ENCODE results near the gene COX7B2. TPM values are rescaled to one million over a fixed set of nuclear protein-coding genes. Genes with fewer than 3 reads are reported as not detected.

COX7B2 gene, protein sequence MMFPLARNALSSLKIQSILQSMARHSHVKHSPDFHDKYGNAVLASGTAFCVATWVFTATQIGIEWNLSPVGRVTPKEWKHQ
- total RNA-seq = not detected
- polyA plus RNA-seq = not detected

GRCh38 chr4:46909078-46909477 lies at the start of gene COX7B2:
TSS of gene COX7B2 (minus strand) at chr4:46909245. CDS start at chr4:46735192, 174,053 bp downstream.
- H3K27me3 ChIP-seq = no peaks in the 10 kb centered on the region
- 92% methylated on average over 12 of the region's 12 CpGs for WGBS, 2 donors
- H3K9me3 ChIP-seq = no peaks in the 10 kb centered on the region
- H3K4me1 ChIP-seq = no peaks in the 10 kb centered on the region
- H3K36me3 ChIP-seq = no peaks in the 10 kb centered on the region
- no peak within 1 kb of the TSS for H3K4me3 ChIP-seq
- H3K27ac ChIP-seq = no peak within 1 kb of the TSS
- intact Hi-C loops (cut with DNase I) = no loop called here
- no peak for TF ChIP-seq CTCF (IDR thresholded peaks at IDR 0.05)
- no peak for TF ChIP-seq POLR2A (IDR thresholded peaks at IDR 0.05)
- no peak for TF ChIP-seq EP300 (IDR thresholded peaks at IDR 0.05)
- no peak for TF ChIP-seq POLR2AphosphoS5 (IDR thresholded peaks at IDR 0.05)
- no peak for DNase-seq

GRCh38 chr4:46956451-46956850 lies 47.4 kb upstream of the COX7B2 start:
- no peak overlapping the region for H3K4me3 ChIP-seq
- no peak for DNase-seq
- no peak for TF ChIP-seq POLR2AphosphoS5 (IDR thresholded peaks at IDR 0.05)
- no peak for TF ChIP-seq CTCF (IDR thresholded peaks at IDR 0.05)
- 68 to 81% methylated on average over 4 of the region's 4 CpGs for WGBS, 2 donors
- intact Hi-C loops (cut with DNase I) = no loop called here
- H3K9me3 ChIP-seq = no peaks in the 10 kb centered on the region
- no peaks in the 10 kb centered on the region for H3K36me3 ChIP-seq
- H3K27ac ChIP-seq = no peak overlapping the region
- no peaks in the 10 kb centered on the region for H3K27me3 ChIP-seq
- H3K4me1 ChIP-seq = no peaks in the 10 kb centered on the region

- Histone ChIP-seq H3K9me3 (no peaks in the 10 kb centered on the region), H3K4me3 (no peak overlapping the region), H3K36me3 (no peaks in the 10 kb centered on the region), H3K27ac (no peak overlapping the region), H3K27me3 (no peaks in the 10 kb centered on the region), H3K4me1 (no peaks in the 10 kb centered on the region)
- TF ChIP-seq POLR2A (IDR thresholded peaks at IDR 0.05) (no peak), POLR2AphosphoS5 (IDR thresholded peaks at IDR 0.05) (no peak), EP300 (IDR thresholded peaks at IDR 0.05) (no peak), CTCF (IDR thresholded peaks at IDR 0.05) (no peak)
- no peak for DNase-seq
- intact Hi-C loops (cut with DNase I) = no loop called here
These were observed 46.6 kb upstream of the COX7B2 start for GRCh38 chr4:46955601-46956000.

GRCh38 chr4:46954643-46955042 lies 45.6 kb upstream of the COX7B2 start:
- TF ChIP-seq EP300 (IDR thresholded peaks at IDR 0.05) = no peak
- no peak for TF ChIP-seq POLR2AphosphoS5 (IDR thresholded peaks at IDR 0.05)
- H3K27me3 ChIP-seq = no peaks in the 10 kb centered on the region
- H3K4me1 ChIP-seq = no peaks in the 10 kb centered on the region
- no peak for DNase-seq
- intact Hi-C loops (cut with DNase I) = no loop called here
- H3K27ac ChIP-seq = no peak overlapping the region
- H3K9me3 ChIP-seq = no peaks in the 10 kb centered on the region
- no peak overlapping the region for H3K4me3 ChIP-seq
- H3K36me3 ChIP-seq = no peaks in the 10 kb centered on the region

DNA sequence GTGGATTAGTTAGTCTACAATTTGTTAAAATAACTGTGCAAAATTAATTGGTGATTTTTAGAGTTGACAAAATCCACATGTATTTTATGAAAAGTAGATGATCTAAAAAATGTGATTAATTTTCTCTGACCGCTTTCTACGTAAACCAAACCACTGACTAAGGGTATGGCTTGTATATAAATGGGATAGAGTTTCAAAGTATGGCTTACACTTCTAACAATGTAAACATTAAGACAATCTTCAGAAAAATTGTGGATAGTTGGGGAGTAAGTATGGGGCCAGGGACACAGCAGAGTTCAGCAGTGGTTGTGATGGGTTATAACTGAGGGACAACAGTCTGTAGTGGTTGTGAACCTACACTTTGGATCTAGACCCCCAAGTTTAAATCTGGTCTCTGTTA lies 44.5 kb upstream of the COX7B2 start:
- no peaks in the 10 kb centered on the region for H3K27me3 ChIP-seq
- TF ChIP-seq EP300 (IDR thresholded peaks at IDR 0.05) (no peak), POLR2A (IDR thresholded peaks at IDR 0.05) (no peak), CTCF (IDR thresholded peaks at IDR 0.05) (no peak)
- no peak for DNase-seq
- no peaks in the 10 kb centered on the region for H3K36me3 ChIP-seq
- H3K4me3 ChIP-seq = no peak overlapping the region
- WGBS, 2 donors = 82 to 92% methylated on average over 2 of the region's 2 CpGs
- H3K4me1 ChIP-seq = no peaks in the 10 kb centered on the region
- H3K9me3 ChIP-seq = no peaks in the 10 kb centered on the region
- intact Hi-C loops (cut with DNase I) = no loop called here
- H3K27ac ChIP-seq = no peak overlapping the region
